RWPE2 (cell line): ENCODE measurements around the gene PVALB.

Experiments
- ATAC-seq: fragments of 200-7000 bp; cut with Tn5 transposase; 3 replicates; pipeline ENCODE4 v1.9.1; 2021; ENCODE audit warnings: low read depth
- DNase-seq: peaks from one replicate; pipeline ENCODE4 v3.0.0-alpha.2; 2020; ENCODE audit warnings: low spot score
- H3K27ac ChIP-seq: fragments of 450-650 bp; 2 replicates; pipeline ENCODE4 v1.5.1; 2017; ENCODE audit warnings: mild to moderate bottlenecking; ENCODE audit not compliant: poor library complexity, severe bottlenecking
- H3K27me3 ChIP-seq: fragments of 250-450 bp; sonication (Bioruptor Pico); 2 replicates; pipeline ENCODE4 v1.5.1; 2021; ENCODE audit warnings: mild to moderate bottlenecking, moderate library complexity; ENCODE audit not compliant: insufficient read depth, poor library complexity, severe bottlenecking
- H3K36me3 ChIP-seq: fragments of 250-450 bp; sonication (Bioruptor Pico); 2 replicates; pipeline ENCODE4 v1.5.1; 2020; ENCODE audit warnings: low read depth, mild to moderate bottlenecking, moderate library complexity
- H3K4me1 ChIP-seq: fragments of 250-450 bp; sonication (Bioruptor Pico); 2 replicates; pipeline ENCODE4 v1.5.1; 2021; ENCODE audit warnings: mild to moderate bottlenecking, moderate library complexity; ENCODE audit not compliant: insufficient read depth, poor library complexity, severe bottlenecking
- H3K4me3 ChIP-seq: fragments of 250-450 bp; sonication (Bioruptor Pico); 2 replicates; pipeline ENCODE4 v1.5.1; 2021; ENCODE audit warnings: mild to moderate bottlenecking, moderate library complexity; ENCODE audit not compliant: severe bottlenecking
- H3K9me3 ChIP-seq: fragments of 250-450 bp; sonication (Bioruptor Pico); 2 replicates; pipeline ENCODE4 v1.5.1; 2021; ENCODE audit warnings: mild to moderate bottlenecking, moderate library complexity; ENCODE audit not compliant: severe bottlenecking
- TF ChIP-seq, protein P1 (sequence below): fragments of 450-650 bp; IDR thresholded peaks from one replicate; pipeline ENCODE4 v1.5.1; 2017; ENCODE audit warnings: mild to moderate bottlenecking, moderate library complexity; ENCODE audit not compliant: poor library complexity, severe bottlenecking

Gene PVALB

DNA sequence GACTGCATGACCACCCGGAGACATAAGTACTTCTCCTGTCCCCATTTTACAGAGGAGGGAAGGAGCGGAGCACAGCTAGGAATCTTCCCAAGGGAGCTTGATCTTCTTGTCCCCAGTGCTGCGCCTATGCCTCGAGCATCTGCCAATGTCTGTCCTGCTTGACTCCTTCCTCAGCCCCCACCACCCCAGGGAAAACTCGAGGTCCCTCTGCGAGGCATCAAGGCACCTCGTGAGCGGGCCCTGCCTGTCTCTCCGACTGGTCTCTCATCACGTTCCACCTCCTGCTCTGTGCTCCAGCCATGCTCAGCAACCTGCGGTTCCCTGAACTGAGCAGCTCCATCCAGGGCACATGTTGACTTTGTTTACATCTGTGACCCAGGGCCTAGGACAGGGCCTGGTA lies 46.4 kb upstream of the PVALB start:
- no peak for ATAC-seq
- H3K36me3 ChIP-seq, result no peaks in the 10 kb centered on the region
- H3K9me3 ChIP-seq, result no peaks in the 10 kb centered on the region
- TF ChIP-seq, protein P1, sequence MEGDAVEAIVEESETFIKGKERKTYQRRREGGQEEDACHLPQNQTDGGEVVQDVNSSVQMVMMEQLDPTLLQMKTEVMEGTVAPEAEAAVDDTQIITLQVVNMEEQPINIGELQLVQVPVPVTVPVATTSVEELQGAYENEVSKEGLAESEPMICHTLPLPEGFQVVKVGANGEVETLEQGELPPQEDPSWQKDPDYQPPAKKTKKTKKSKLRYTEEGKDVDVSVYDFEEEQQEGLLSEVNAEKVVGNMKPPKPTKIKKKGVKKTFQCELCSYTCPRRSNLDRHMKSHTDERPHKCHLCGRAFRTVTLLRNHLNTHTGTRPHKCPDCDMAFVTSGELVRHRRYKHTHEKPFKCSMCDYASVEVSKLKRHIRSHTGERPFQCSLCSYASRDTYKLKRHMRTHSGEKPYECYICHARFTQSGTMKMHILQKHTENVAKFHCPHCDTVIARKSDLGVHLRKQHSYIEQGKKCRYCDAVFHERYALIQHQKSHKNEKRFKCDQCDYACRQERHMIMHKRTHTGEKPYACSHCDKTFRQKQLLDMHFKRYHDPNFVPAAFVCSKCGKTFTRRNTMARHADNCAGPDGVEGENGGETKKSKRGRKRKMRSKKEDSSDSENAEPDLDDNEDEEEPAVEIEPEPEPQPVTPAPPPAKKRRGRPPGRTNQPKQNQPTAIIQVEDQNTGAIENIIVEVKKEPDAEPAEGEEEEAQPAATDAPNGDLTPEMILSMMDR, result no peak
- H3K4me1 ChIP-seq, result peaks cover 5% of the 10 kb centered on the region
- no peak overlapping the region for H3K27ac ChIP-seq
- no peak overlapping the region for H3K4me3 ChIP-seq
- no peaks in the 10 kb centered on the region for H3K27me3 ChIP-seq
- no peak for DNase-seq

DNA sequence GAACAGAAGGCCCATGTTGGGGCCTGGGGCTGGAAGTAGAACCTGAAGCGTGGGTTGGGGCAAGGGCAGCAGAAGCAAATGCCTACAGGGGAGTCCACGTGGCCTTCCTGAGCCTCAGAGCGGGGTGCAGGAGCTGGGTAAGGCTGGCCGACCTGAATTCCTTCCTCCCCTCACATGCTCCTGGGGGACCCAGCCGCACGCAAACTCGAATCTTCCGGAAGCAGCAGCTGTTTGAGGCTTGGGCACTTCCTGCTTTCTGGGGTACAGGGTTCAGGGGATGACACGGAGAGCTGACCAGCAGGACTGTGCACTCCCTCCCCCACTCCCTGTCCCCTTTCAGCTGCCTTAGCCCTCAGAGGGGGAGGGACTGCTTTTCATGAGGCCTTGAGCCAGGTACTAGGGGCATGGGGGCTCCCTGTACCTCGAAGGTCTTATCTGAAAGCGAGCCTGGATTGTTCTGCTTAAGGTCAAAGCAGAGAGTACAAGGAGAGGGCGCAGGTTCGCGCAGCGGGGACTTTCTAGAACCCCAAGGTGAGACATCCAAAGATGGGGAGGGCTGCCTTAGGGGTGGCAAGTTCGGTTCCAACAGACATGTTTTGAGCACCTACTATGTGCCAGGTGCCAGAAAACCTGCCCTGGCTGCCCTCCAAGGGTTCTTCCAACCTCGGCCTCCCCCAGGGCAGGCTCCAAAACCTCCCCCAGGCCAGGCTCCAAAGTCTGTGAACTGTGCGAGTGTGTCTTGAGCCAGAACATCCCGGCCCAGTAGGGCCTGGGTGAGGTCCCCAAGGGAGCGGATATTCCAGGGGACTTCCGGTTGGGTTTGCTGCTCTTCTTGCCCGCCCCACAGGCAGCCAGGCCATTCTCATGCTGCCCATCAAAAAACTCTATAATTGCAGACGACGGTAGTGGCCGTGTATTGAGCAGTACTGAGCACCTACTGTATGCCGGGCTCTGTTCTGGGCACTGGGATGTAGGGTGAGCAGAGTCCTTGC lies 45.7 kb upstream of the PVALB start:
- Histone ChIP-seq H3K27me3 (no peaks in the 10 kb centered on the region), H3K36me3 (no peaks in the 10 kb centered on the region), H3K9me3 (no peaks in the 10 kb centered on the region), H3K27ac (no peak overlapping the region), H3K4me3 (no peak overlapping the region), H3K4me1 (peaks cover 5% of the 10 kb centered on the region)
- TF ChIP-seq, protein P1, result no peak
- no peak for DNase-seq
- no peak for ATAC-seq

- TF ChIP-seq, protein P1, result no peak
- Histone ChIP-seq H3K27ac (no peak within 1 kb of the TSS), H3K4me1 (peaks cover 5% of the 10 kb centered on the region), H3K27me3 (peaks cover 5% of the 10 kb centered on the region), H3K4me3 (no peak within 1 kb of the TSS), H3K36me3 (no peaks in the 10 kb centered on the region), H3K9me3 (no peaks in the 10 kb centered on the region)
- ATAC-seq (no peak), DNase-seq (no peak)
Observed at GRCh38 chr22:36860821-36861659, 44.2 kb upstream of the PVALB start, which contains the start of gene NCF4. Gene NCF4, plus strand, starts transcription at chr22:36861006. Its CDS starts 166 bp downstream, at chr22:36861172.

DNA sequence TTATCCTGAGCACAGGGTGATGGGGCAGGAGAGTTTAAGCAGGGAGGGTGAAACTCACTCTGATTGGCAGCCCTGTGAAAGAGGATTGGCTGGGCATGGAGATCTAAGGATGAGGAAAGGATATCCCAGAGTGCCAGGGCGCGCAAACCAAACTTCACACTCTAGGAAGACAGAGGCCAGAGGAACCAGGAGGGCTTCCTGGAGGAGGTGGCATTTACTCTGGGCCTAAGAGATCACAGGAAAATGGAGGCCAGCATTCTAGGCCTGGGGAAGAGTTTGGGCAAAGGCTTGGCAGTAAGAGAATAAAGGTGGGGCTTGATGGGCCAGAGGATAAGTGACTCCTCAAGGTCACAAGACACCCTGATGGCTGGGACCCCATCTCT lies 43.6 kb upstream of the PVALB start:
- Histone ChIP-seq H3K4me1 (peaks cover 5% of the 10 kb centered on the region), H3K27me3 (peaks cover 5% of the 10 kb centered on the region), H3K9me3 (no peaks in the 10 kb centered on the region), H3K27ac (no peak overlapping the region), H3K36me3 (no peaks in the 10 kb centered on the region), H3K4me3 (no peak overlapping the region)
- ATAC-seq (no peak), DNase-seq (no peak)
- TF ChIP-seq, protein P1, result no peak
